HepG2 (cell line): Measurements from ENCODE around the gene UBE2D4. TPM values are rescaled to one million over a fixed set of nuclear protein-coding genes. Genes with fewer than 3 reads are reported as not detected.

Experiments used
- ATAC-seq: fragments of 200-7000 bp; cut with Tn5 transposase; 3 replicates; pipeline ENCODE4 v1.9.1; 2020; ENCODE audit warnings: mild to moderate bottlenecking, moderate library complexity
- BruUV-seq: library from RNA; stranded (reverse); fragments of 400-500 nt; replicated peaks from 2 replicates; lab custom pipeline; 2021; lab: Mats Ljungman, UMichigan
- CTCF ChIA-PET: fragments of 300-600 bp; formaldehyde crosslinking; extraction: SDS; loops from one replicate; lab custom pipeline; 2021; ENCODE audit warnings: low total read pairs, inconsistent platforms, low intra/inter-chr PET ratio; lab: Yijun Ruan, JAX
- POLR2A ChIA-PET: fragments of 350-600 bp; sonication (Branson Sonifier 250); formaldehyde crosslinking; loops from one replicate; lab custom pipeline; 2020; ENCODE audit warnings: antibody characterized with exemption, inconsistent platforms; lab: Yijun Ruan, JAX
- DNase-seq: peaks from one replicate; pipeline ENCODE4 v3.0.0-alpha.2; 2015; ENCODE audit warnings: low spot score
- FAIRE-seq: peaks from 3 replicates; lab custom pipeline; 2011; peaks lifted over from hg19 to GRCh38; lab: Jason Lieb, UNC
- H2AFZ ChIP-seq: one replicate; pipeline ENCODE4 v1.6.1; 2011; ENCODE audit warnings: low read length, inconsistent platforms
- H3K27ac ChIP-seq: fragments of 300-600 bp; 3 replicates; pipeline ENCODE4 v1.8.0; 2011; ENCODE audit warnings: mixed run types, mild to moderate bottlenecking, mixed read lengths, low read length, inconsistent platforms; ENCODE audit not compliant: insufficient read depth; ENCODE audit errors: extremely low read length
- H3K27me3 ChIP-seq, 2 experiments: fragments of 200-600 bp in 1 of 2; 2 replicates in 1 of 2; 3 replicates in 1 of 2; pipeline versions ENCODE4 v1.6.0 to v1.8.0; 2011; ENCODE audit warnings: low read length in 2 of 2, mild to moderate bottlenecking in 2 of 2, moderate library complexity in 2 of 2, inconsistent platforms in 1 of 2; ENCODE audit not compliant: insufficient read depth in 2 of 2, control insufficient read depth in 1 of 2
- H3K36me3 ChIP-seq, 2 experiments: fragments of 200-600 bp in 1 of 2; replicated peaks in 1 of 2; 2 replicates in 1 of 2; 3 replicates in 1 of 2; pipeline versions ENCODE4 v1.5.1 to v1.8.0; 2011; ENCODE audit warnings: low read length in 2 of 2, inconsistent platforms in 1 of 2; ENCODE audit not compliant: insufficient read depth in 2 of 2, control insufficient read depth in 1 of 2
- H3K4me1 ChIP-seq: 2 replicates; pipeline ENCODE4 v1.5.1; 2012; ENCODE audit warnings: low read length, inconsistent platforms; ENCODE audit not compliant: insufficient read depth
- H3K4me2 ChIP-seq: 2 replicates; pipeline ENCODE4 v1.6.0; 2011; ENCODE audit warnings: low read depth, low read length, inconsistent platforms
- H3K4me3 ChIP-seq, 3 experiments: fragments of 200-600 bp in 1 of 3; sonication (generic), shearing (Covaris generic) in 1 of 3; replicated peaks in 1 of 3; 2 replicates each; pipeline ENCODE4 v1.5.1; 2011 to 2016; ENCODE audit warnings: low read length in 3 of 3, inconsistent platforms in 2 of 3, low read depth in 2 of 3, mild to moderate bottlenecking in 2 of 3, control low read depth in 1 of 3, mixed read lengths in 1 of 3; ENCODE audit not compliant: insufficient read depth in 1 of 3
- H3K79me2 ChIP-seq: one replicate; pipeline ENCODE4 v1.6.1; 2011; ENCODE audit warnings: low read length, inconsistent platforms; ENCODE audit not compliant: insufficient read depth
- H3K9ac ChIP-seq: 2 replicates; pipeline ENCODE4 v1.6.0; 2011; ENCODE audit warnings: mild to moderate bottlenecking, low read depth, low read length, inconsistent platforms; ENCODE audit not compliant: insufficient read depth
- H3K9me3 ChIP-seq: 2 replicates; pipeline ENCODE4 v1.5.1; 2012; ENCODE audit warnings: mild to moderate bottlenecking, low read length
- H4K20me1 ChIP-seq: 2 replicates; pipeline ENCODE4 v1.6.0; 2011; ENCODE audit warnings: inconsistent platforms, mild to moderate bottlenecking, low read length, moderate library complexity; ENCODE audit not compliant: insufficient read depth
- ASH2L ChIP-seq: fragments of 300-600, 200-600 bp; sonication (generic); IDR thresholded peaks from 2 replicates; pipeline ENCODE4 v1.7.0; 2017; ENCODE audit warnings: low read depth, mild to moderate bottlenecking, moderate library complexity, mixed read lengths, low read length; ENCODE audit not compliant: insufficient read length
- DR1 ChIP-seq: sonication (generic); formaldehyde crosslinking; IDR thresholded peaks from 2 replicates; pipeline ENCODE4 v1.8.0; 2021; ENCODE audit warnings: mild to moderate bottlenecking, missing genetic modification reagents, inconsistent platforms
- GABPA ChIP-seq, 2 experiments: IDR thresholded peaks; 2 replicates each; pipeline ENCODE4 v1.6.1; 2011 to 2016; ENCODE audit warnings: low read depth in 2 of 2, low read length in 1 of 2, missing biosample characterization in 1 of 2, missing genetic modification characterization in 1 of 2
- MTF1 ChIP-seq: sonication (generic); formaldehyde crosslinking; IDR thresholded peaks from 2 replicates; pipeline ENCODE4 v1.5.0; 2020; ENCODE audit warnings: missing genetic modification reagents
- NFIC ChIP-seq: IDR thresholded peaks from 2 replicates; pipeline ENCODE4 v1.6.1; 2012; ENCODE audit warnings: mild to moderate bottlenecking, low read length, inconsistent platforms
- PLSCR1 ChIP-seq: sonication (generic); formaldehyde crosslinking; IDR thresholded peaks from 2 replicates; pipeline ENCODE4 v1.5.0; 2020; ENCODE audit warnings: missing genetic modification reagents, mild to moderate bottlenecking, borderline replicate concordance
- THYN1 ChIP-seq: sonication (generic); formaldehyde crosslinking; IDR thresholded peaks from 2 replicates; pipeline ENCODE4 v1.8.1; 2023; ENCODE audit warnings: low read depth, mild to moderate bottlenecking, moderate library complexity, missing genetic modification reagents, borderline replicate concordance
- ZNF234 ChIP-seq: sonication (generic); formaldehyde crosslinking; conservative IDR thresholded peaks from 2 replicates; pipeline ENCODE4 v1.5.1; 2020; ENCODE audit warnings: mild to moderate bottlenecking, missing genetic modification reagents
- ZNF256 ChIP-seq: sonication (generic); formaldehyde crosslinking; conservative IDR thresholded peaks from 2 replicates; pipeline ENCODE4 v1.4.0; 2020; ENCODE audit warnings: missing genetic modification reagents
- ZNF546 ChIP-seq: sonication (generic); formaldehyde crosslinking; conservative IDR thresholded peaks from 2 replicates; pipeline ENCODE4 v1.8.1; 2023; ENCODE audit warnings: mild to moderate bottlenecking, missing genetic modification reagents
- ZNF7 ChIP-seq: IDR thresholded peaks from 2 replicates; pipeline ENCODE4 v1.6.1; 2016; ENCODE audit warnings: missing biosample characterization, missing genetic modification reagents
- ZZZ3 ChIP-seq: sonication (generic); formaldehyde crosslinking; IDR thresholded peaks from 2 replicates; pipeline ENCODE4 v1.4.0; 2020; ENCODE audit warnings: missing genetic modification reagents, mild to moderate bottlenecking, borderline replicate concordance
- WGBS: methylation state at CpG from one replicate; pipeline ENCODE4 v1.1.6; 2017; ENCODE audit warnings: low lambda C conversion rate; 5-methylcytosine and 5-hydroxymethylcytosine counted together
- in situ Hi-C: cut with HindIII; loops from 2 replicates; pipeline ENCODE4 v1.10.0; 2017; ENCODE audit warnings: low pct_unique_long_range_greater_than_20kb; ENCODE audit not compliant: extremely low pct_ligation_motif_present
- intact Hi-C: fragments of 100-400 bp; cut with micrococcal nuclease; formaldehyde crosslinking; loops from one replicate; pipeline ENCODE4 v1.10.0; 2022; ENCODE audit not compliant: unreplicated experiment
- polyA plus RNA-seq, 8 experiments: library from polyadenylated mRNA; depleted of rRNA in 3 of 8; stranded (reverse) in 7 of 8; unstranded in 1 of 8; fragments of >200 nt; fragmentation: Illumina TruSeq in 4 of 8; extraction: Trizol in 4 of 8; gene quantifications; 2 replicates each; pipeline versions ENCODE4 v1.2.1 to v1.2.3, GENCODE V29; 2011 to 2016; ENCODE audit warnings: low read depth in 4 of 8, missing spikeins in 1 of 8, mixed read lengths in 1 of 8; ENCODE audit not compliant: insufficient read depth in 1 of 8
- total RNA-seq, 5 experiments: library from RNA; depleted of rRNA; stranded (reverse); fragments of >200 nt; fragmentation: Illumina TruSeq; extraction: Trizol; gene quantifications; 2 replicates each; pipeline ENCODE4 v1.2.3, GENCODE V29; 2016; ENCODE audit warnings: low read depth in 1 of 5

UBE2D4 gene
- total and polyA plus RNA-seq, 2 of the 13 experiments (the other 11 are each of a cell fraction or from before 2014, with no cell fraction given), result 9.9 to 16.0 TPM

GRCh38 chr7:43884617-43885016, 41.6 kb upstream of the UBE2D4 start (continued):
- no peak for TF ChIP-seq ZNF256 (CRISPR knock-in tag)
- TF ChIP-seq ZNF234 (CRISPR knock-in tag), result no peak
- no peak for TF ChIP-seq NFIC
- TF ChIP-seq DR1 (CRISPR knock-in tag), result no peak
- TF ChIP-seq PLSCR1 (CRISPR knock-in tag), result no peak
- no peak for TF ChIP-seq MTF1 (CRISPR knock-in tag)
- no peak for TF ChIP-seq ZNF546 (CRISPR knock-in tag)
- no peak for TF ChIP-seq THYN1 (CRISPR knock-in tag)
- TF ChIP-seq, all 625 proteins: peak for 0

GRCh38 chr7:43888993-43889945, 37.0 kb upstream of the UBE2D4 start:
- intact Hi-C loops, result no loop called here
- Histone ChIP-seq H3K27ac (no peak overlapping the region), H3K9ac (no peak overlapping the region), H3K4me2 (no peak overlapping the region), H3K27me3 (no peaks in the 10 kb centered on the region), H3K79me2 (peaks cover 44% of the 10 kb centered on the region), H3K4me1 (no peaks in the 10 kb centered on the region)
- CTCF ChIA-PET, result no interaction called here
- POLR2A ChIA-PET, result no interaction called here
- FAIRE-seq, result no peak
- TF ChIP-seq ZZZ3 (CRISPR knock-in tag) (no peak), ZNF7 (no peak), GABPA (IDR thresholded peaks at IDR 0.05; ENCODE audit: low read depth, low read length) (no peak), GABPA (CRISPR knock-in tag; IDR thresholded peaks at IDR 0.05; ENCODE audit: low read depth) (no peak), ASH2L (no peak)
- TF ChIP-seq, all 625 proteins: peak for 0
- in situ Hi-C loops, result no loop called here
- Histone ChIP-seq H4K20me1 (peaks cover 10% of the 10 kb centered on the region), H3K36me3 (peaks cover 3 to 15% of the 10 kb centered on the region in 2 experiments; a peak in 3 of 5 replicates), H2AFZ (no peak overlapping the region), H3K4me3 (no peak overlapping the region), H3K9me3 (no peaks in the 10 kb centered on the region)
- 97% methylated on average over 7 of the region's 7 CpGs for WGBS
- no peak for ATAC-seq
- BruUV-seq, result no TSS peak
- DNase-seq, result no peak
